GM18508 (cell line): ENCODE results near the gene NCKIPSD.
A peak's percentile ranks its signal among the peaks of the same experiment; 100 is the strongest.
"Not testable (repeated sequence)": the region's sequence is repeated elsewhere in the genome, so short reads cannot be mapped to it uniquely, and the experiment has no call there.

Experiments used
- ATAC-seq: cut with Tn5 transposase; IDR thresholded peaks from one replicate; pipeline ENCODE4 v1.9.1; 2021; ENCODE audit warnings: moderate number of reproducible peaks; ENCODE audit not compliant: insufficient read depth, unreplicated experiment

Gene NCKIPSD

DNA sequence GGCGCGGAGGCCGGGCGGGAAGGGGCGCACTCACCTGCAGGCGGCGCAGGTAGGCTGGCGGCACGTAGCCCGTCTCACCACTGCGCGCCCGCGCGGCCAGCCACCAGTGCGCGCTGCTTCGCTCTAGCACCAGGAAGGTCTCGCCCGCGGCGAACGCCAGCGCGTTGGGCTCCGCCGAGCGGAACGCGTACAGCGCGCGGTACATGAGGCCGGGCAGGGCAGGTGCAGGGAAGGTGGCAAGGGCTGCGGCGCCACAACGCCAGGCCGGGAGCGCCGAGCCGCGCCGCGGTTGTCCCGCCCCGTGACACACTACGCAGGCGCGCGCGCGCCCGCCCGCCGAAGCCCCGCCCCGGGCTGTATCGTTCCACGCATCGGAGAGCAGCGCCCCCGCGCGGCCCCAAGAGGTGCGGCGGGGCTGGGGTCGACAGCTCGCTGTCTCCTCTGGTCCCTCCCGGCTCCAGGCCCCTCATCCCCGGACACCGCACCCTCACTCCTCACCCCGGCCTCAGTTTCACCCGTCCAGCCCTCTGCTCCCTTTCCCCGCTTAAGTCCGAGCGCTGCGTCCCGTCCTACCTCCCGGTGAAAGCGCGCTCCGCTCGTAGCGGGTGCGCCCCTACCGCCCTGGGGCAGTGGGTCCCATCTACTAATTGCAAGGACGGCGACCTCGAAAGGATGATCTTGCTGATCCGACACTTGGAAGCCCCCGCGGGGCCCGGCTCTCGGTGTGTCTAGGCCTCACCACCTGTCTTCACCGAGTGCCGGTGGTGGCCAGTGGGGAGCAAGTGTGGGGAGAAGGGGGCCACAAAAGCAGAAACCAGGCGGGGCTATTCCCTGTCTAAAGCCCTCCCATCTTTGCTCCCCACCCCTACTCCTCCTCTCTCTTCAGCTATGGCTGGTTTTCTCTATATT lies at the start of gene NCKIPSD:
Gene NCKIPSD (minus strand): TSS at position 313 of the 909 bp plus-strand sequence. CDS start 108 bp downstream, at position 205.
- no peak for ATAC-seq

DNA sequence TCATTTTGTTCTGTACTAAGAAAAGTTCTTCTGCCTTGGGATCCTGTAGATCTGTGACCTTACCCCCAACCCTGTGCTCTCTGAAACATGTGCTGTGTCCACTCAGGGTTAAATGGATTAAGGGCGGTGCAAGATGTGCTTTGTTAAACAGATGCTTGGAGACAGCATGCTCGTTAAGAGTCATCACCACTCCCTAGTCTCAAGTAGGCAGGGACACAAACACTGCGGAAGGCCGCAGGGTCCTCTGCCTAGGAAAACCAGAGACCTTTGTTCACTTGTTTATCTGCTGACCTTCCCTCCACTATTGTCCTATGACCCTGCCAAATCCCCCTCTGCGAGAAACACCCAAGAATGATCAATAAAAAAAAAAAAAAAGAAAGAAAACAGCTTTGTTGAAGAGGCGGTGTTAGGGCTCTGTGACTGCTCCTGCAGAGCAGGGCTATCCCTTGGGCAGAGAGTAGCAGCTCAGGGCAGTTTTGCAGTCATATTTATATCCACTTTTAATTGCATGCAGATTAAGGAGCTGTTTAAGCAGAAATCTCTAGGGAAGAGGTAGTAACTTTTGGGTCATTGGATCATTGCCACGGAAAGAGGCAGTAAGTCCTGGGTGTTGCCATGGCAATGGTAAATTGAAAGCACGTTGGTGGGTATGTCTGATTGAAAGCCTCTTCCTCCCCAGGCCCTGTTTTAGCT lies 49.5 kb upstream of the NCKIPSD start:
- not testable (repeated sequence) for ATAC-seq

DNA sequence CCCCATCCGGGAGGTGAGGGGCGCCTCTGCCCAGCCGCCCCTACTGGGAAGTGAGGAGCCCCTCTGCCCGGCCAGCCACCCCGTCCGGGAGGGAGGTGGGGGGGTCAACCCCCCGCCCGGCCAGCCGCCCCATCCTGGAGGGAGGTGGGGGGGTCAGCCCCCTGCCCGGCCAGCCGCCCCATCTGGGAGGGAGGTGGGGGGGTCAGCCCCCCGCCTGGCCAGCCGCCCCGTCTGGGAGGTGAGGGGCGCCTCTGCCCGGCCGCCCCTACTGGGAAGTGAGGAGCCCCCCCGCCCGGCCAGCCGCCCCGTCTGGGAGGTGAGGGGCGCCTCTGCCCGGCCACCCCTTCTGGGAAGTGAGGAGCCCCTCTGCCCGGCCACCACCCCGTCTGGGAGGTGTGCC lies 48.8 kb upstream of the NCKIPSD start:
- not testable (repeated sequence) for ATAC-seq

DNA sequence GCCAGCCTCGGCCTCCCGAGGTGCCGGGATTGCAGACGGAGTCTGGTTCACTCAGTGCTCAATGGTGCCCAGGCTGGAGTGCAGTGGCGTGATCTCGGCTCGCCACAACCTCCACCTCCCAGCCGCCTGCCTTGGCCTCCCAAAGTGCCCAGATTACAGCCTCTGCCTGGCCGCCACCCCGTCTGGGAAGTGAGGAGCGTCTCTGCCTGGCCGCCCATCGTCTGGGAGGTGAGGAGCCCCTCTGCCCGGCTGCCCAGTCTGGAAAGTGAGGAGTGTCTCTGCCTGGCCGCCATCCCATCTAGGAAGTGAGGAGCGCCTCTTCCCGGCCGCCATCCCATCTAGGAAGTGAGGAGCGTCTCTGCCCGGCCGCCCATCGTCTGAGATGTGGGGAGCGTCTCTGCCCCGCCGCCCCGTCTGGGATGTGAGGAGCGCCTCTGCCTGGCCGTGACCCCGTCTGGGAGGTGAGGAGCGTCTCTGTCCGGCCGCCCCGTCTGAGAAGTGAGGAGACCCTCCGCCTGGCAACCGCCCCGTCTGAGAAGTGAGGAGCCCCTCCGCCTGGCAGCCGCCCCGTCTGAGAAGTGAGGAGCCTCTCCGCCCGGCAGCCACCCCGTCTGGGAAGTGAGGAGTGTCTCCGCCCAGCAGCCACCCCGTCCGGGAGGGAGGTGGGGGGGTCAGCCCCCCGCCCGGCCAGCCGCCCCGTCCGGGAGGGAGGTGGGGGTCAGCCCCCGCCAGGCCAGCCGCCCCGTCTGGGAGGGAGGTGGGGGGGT lies 48.2 kb upstream of the NCKIPSD start:
- not testable (repeated sequence) for ATAC-seq

DNA sequence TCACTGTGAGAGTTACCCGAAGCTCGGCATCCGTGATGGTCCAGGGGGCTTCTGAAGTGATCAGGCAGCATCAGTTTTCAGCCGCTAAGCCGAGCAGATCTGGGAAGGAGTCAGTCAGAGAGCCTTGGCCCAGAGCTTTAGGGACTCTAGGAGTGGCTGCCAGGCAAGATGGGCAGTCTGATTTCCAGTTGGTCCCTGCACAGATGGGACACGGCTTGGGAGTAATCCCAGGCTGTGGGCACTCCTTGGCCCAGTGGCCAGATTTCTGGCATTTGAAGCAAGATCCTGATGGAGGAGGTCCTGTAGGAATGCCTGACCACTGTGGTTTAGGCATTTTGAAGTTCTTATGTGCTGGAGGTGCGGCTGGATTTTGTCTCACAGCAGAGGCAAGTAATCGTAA lies 41.8 kb upstream of the NCKIPSD start:
- ATAC-seq: no peak

DNA sequence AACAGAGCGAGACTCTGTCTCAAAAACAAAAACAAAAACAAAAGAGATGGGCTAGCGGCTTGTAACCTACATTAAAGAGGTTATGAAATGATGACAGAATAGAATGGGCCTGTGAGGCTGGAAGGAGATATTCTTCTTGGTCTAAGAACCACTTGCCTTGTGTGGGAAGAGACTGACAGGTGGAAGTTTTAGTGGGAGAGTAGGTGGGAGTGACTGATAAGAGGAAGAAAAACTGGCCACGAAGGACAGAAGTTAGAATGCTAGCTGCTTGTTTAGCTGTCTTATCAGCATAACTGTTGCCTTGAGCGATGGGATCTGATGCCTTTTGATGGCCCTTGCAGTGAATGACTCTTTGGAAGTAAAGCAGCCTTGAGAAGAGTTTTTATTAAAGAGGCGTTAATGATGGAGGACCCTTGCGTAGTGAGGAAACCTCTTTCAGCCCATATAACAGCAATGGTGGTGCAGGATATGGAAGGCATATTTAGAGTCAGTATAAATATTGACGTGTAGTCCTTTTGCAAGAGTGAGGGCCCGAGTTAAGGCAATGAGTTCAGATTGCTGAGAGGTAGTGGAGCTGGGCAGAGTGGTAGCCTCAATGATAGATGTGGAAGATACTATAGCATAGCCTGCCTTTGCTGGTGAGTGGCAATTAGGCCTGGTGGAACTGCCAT lies 39.6 kb upstream of the NCKIPSD start:
- not testable (repeated sequence) for ATAC-seq

DNA sequence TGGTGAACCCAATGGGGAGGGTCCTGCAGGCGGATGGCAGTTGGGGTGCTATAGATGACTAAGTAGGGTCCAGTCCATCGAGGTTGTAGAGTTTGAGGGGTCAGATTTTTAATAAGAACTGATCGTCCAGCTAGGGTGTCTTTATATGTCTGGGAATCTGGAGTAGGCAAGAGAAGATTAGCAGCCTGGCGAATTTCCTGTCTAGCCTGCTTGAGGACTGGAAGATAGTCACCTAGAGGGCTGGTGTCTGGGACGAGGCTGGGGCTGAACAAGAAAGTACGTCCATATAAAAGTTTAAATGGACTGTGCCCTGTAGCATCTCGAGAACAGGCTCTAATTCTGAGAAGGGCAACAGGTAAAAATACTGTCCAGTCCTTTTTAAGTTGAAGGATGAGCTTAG lies 38.0 kb upstream of the NCKIPSD start:
- ATAC-seq: no peak

DNA sequence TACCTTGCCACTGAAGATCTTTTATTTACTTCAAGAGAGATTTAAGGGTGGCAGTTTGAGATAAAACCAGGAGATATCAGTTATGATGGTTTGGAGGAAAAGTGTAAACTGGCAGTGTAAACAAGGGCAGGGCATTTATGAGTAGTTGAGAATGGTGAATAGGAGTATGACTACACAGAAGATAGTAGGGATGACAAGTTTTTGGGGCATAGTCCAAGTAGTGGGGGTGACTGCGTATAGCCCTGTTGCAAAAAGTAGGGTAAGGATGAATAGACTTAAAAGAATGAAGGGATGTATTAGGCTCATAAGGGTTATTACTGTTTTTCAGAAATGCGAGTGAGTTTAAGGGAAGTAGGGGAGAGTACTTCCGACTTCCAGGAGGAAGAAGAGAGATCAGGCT lies 37.6 kb upstream of the NCKIPSD start:
- not testable (repeated sequence) for ATAC-seq

DNA sequence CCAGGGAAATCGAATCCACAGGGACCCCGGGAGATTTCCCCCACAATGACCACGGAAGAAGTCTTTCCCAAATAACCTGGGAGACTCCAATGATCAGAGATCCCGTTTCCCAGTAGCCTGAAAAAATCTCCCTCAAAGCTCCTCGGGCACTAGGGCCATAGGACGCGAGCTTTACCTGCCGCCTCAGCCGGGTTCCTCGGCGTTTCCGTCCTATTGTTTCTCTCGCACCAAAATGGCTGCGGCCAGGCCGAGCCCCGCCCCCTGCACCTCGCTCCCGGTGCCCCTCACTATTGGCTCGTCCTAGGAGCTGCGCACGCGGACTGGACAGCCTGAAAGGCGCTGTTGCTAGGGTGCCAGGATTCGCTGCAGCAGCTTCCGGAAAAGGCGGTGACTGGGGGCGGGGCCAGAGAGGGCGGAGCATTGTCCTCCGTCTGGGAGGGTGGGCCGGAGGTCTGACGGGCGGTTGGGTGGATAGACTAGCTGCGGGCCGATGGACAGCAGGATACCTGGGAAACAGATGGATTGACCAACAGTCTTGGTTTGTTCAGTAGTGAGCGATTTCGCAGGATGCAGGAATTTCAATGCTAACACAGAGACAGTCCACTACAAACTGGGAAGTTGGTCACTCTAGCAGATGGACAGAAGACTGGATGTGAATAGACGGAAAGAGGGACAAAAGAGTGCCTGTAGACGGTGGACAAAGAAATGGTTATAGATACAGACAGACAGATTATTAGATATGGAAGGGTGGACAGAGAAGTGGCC lies 31.4 kb upstream of the NCKIPSD start, which contains the start of gene IP6K2:
Gene IP6K2 (minus strand): TSS at position 240 of the 765 bp plus-strand sequence. CDS start 21,930 bp downstream, outside the sequence.
- peak; percentile 73 for ATAC-seq

DNA sequence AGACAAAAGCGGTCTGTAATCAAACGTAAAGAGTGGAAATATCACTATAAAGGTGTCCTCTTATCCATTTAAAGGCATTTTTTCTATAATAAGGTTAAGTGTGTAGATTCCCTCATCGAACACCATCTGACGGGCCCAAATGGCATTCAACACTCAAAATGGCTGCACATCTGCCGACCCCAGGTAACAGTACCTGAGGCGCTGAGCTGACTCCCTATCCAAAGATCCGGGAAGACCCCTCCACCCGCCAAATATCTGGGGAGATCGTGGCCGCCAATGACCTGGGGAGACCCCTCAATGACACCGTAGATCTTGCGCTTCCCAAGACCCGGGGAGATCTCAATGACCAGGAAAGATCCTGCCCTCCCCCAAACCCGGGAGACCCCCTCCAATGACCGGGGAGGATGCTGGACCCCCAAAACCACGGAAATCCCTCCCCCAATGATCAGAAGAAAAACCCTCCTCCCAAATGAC lies 30.8 kb upstream of the NCKIPSD start:
- ATAC-seq: no peak

DNA sequence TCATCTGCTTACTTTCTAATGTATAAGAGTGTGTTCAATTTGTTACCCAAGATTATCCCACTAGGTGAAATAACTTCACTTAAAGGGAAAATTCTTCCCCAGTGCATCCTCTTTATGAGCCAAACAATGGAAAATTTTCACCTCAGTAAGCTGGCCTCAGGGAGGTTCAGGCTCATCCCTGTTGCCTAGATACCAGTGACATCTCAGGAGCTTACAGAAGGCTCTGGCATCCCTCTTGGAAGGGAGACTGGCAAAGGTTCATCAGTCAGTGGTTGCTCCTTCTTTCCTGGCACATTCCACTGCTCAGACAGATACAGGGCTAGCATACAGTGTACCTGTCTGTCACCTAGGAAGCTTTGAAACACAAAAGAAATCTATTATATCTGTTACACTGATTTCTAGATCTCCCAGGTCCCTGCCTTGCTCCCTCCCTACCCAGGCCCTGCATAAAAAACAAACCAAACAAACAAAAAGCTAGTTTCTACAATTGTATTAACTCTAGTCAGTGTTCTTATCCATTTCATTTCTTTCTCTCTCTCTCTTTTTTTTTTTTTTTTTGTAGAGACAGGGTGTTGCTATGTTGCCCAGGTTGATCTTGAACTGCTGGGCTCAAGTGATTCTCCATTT lies 29.6 kb upstream of the NCKIPSD start:
- no peak for ATAC-seq

DNA sequence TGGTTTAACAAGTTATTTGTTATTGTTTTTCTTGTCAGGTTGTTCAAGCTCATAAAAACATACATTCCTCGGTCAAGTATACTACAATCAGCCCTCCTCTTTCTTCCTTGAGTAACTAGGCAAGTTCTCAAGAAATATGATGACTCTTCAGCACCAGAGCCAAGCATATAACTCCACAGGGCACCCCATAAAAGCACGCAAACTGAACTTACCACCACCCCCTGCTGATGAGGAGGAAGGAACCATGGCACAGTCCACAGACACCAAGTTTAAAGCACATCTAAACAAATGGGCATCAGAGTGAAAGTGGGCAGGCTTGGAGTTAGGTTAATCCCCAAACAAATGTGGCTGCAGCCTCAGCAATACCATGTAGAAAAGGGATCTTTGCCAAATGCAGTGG lies 26.0 kb upstream of the NCKIPSD start:
- ATAC-seq: no peak

DNA sequence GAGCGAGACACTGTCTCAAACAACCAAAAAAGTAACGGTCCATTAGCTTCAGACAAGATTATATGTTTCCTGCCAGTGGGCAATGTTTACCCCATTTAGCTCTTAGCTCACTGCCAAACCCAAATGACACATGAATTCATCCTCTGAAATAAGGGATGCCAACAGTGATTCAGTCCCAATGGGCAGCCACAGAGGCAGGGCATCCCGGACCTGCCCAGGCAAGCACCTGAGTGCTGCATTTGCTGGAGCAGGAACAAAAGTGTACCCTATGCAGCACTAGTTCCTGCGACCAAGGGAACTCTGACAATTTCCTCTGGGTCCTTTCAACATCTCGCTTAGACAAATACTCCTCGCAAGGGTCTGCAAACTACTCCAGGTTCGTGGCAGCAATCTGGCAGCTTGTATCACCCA lies 23.3 kb upstream of the NCKIPSD start:
- no peak for ATAC-seq

DNA sequence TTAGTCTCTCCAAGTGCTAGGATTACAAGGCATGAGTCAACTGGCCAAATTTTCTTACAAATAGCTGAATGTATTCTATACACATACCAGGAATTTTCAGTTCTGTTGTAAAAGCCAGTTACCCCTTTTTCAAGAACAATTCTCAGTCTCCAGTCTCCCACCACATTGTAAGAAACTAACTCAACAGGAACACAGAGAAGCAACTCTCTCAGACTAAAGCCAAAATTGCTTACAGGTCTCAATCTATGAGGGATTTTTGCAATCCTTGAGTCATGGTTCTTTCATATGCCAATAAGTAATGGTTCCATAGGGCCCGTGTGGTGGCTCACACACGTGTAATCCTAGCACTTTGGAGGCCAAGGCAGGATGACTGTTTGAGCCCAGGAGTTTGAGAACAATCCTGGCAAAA lies 22.8 kb upstream of the NCKIPSD start:
- no peak for ATAC-seq

DNA sequence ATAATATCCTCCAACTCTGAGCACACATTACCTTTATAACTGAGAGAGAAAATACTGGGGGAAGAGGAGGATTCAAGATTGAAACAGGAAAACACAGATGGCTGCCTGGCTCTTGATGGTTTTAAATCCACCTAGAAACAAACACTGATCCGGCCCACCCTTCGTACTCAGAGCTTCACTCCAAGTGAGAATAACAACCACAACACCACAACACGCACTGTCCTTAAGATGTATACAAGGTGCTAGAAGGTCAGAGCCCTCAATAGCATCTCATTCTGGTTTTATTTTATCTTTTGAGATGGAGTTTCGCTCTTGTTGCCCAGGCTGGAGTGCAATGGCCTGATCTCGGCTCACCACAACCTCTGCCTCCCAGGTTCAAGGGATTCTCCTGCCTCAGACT lies 21.4 kb upstream of the NCKIPSD start:
- no peak for ATAC-seq

DNA sequence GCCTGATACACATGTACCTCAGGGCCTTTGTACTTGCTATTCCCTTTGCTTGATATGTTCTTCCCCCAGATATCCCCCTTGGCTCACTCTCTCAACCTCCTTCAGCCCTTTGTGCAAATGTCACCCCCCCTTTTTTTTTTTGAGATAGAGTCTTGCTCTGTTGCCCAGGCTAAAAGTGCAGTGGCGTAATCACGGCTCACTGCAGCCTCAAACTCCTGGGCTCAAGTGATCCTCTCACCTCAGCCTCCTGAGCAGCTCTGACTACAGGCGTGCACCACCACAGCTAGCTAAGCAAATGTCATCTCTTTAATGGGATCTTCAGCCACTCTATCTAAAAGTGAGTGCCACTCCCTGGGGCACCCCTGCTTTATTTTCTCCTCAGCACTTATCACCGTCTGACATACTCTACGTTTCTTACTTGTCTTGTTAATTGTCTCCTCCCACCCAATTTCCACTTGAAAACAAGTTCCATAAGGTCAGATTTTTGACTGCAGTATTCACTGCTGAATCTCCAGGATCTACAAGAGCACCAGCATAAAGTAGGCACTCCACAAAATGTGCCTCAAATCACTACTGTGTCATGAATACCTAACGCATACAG lies 16.7 kb upstream of the NCKIPSD start:
- no peak for ATAC-seq

DNA sequence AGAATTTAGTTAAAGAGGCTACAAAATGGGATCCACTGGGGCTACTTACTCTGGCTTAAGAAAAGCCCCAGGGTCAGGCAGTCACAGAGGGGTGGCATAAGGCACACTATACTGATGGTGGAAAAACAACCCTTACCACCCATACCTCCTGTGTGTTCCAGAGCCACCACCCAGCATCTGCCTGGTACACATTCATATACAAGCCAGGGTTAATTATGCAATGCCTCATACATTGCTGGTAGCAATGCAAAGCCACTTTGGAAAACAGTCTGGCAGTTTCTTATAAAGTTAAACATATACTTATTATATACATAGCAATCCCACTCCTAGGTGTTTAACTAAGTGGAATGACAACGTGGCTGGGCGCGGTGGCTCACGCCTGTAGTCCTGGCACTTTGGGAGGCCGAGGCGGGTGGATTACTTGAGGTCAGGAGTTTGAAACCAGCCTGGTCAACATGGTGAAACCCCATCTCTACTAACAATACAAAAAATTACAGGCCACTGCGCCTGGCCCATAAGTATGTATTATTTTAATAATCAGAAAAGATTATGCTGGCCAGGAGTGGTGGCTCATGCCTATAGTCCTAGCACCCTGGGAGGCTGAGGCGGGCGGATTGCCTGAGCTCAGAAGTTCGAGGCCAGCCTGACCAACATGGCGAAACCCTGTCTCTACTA lies 15.2 kb upstream of the NCKIPSD start:
- no peak for ATAC-seq

DNA sequence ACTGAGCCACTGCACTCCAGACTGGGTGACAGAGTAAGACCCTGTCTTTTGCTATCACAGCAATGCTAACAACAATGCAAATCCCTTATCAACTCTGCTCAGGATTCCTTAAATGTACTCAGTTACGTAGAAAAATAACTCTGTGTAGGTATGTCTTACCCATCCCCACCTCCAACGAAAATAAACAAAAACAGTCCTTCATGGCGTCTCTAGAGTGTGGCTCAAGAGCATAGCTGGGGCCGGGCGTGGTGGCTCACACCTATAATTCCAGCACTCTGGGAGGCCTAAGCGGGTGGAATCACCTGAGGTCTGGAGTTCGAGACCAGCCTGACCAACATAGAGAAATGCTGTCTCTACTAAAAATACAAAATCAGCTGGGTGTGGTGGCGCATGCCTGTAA lies 13.2 kb upstream of the NCKIPSD start:
- no peak for ATAC-seq
